Kidney glomerular epithelial cell (primary cell): ENCODE results near the gene PATE1.
"Not testable (repeated sequence)": the region's sequence is repeated elsewhere in the genome, so short reads cannot be mapped to it uniquely, and the experiment has no call there.

Experiments
- DNase-seq: peaks from one replicate; lab custom pipeline; 2025; lab: John Stamatoyannopoulos, UW

The PATE1 gene, protein sequence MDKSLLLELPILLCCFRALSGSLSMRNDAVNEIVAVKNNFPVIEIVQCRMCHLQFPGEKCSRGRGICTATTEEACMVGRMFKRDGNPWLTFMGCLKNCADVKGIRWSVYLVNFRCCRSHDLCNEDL

DNA sequence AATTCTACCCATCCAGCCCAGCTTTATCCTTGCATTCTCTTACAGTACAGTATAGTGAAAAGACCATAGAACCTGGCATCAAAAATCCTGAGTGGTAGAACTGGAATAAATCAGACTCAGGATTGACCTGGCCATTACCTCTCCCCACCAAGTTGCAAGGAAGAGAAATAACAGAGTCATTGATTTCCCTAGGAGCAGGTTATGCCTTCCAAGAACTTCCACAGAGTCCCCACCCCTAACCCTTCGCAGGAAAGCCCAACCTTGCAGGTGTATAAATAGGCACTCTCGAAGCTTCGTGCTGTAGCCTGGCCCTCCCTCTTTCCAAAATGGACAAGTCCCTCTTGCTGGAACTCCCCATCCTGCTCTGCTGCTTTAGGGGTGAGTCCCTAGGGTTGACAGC is at the start of gene PATE1:
PATE1 (plus strand) TSS at position 301 of the 400 bp plus-strand sequence; CDS start at position 327, 26 bp downstream.
- no peak for DNase-seq

DNA sequence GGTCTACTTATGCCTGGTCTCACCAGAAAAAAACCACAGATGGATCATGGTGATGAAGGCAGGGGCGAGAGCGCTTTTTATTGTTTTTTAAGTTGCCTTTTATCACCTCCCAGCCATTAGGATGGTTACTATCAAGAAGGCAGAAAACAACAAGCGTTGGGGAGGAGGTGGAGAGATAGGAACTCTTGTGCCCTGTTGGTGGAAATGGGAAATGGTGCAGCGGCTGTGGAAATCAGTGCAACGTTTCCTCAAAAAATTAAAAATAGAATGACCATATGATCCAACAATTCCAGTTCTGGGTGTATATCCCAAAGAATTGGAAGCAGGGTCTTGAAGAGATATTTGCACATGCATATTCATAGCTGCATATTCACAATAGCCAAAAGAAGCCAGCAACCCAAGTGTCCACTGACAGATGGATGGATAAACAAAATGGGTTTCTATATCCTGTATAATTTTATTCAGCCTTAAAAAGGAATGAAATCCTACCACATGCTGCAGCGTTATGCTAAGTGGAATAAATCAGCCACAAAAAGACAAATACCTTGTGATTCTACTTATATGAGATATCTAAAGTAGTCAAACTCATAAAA is 45.0 kb upstream of the PATE1 start:
- no peak for DNase-seq

DNA sequence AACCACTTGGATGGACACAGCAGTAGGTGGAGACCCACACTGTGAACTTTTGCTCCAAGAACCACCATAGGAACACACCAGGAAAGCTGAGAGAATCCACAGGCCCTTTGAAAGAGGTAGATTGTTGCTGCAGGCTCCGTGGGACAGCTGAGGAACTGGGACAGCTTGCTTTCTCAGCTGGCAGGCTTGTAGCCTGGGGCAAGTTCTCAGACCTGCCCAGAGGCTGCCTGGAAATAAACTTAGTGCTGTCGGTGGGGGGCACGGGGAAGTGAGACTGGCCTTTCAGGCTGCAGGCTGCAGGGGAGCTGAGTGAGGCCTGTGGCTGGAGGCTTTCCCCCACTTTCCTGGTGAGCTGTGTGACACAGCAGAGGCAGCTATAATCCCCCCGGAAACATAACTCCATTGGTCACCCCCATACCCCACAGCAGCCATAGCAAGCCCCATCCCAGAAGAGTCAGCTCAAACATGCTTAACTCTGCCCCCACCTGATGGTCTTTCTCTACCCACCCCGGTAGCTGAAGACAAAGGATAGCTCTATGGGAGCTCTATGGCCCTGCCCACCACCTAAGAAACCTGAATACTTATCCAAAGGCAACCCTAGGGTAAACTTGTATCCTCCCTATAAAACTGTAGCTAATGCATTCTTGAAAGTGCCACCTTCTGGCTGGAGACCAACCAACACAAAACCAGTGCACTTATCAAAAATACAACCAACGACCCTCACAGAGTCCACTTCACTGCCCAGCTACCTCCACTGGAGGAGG is 44.0 kb upstream of the PATE1 start:
- no peak for DNase-seq

DNA sequence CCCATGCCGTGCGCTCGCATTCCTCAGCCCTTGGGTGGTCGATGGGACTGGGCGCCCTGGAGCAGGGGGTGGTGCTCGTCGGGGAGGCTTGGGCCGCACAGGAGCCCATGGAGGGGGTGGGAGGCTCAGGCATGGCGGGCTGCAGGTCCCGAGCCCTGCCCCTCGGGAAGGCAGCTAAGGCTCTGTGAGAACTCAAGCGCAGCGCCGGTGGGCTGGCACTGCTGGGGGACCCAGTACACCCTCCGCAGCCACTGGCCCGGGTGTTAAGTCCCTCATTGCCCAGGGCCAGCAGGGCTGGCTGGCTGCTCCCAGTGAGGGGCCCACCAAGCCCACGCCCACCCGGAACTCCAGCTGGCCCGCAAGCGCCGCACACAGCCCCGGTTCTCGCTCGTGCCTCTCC is 41.4 kb upstream of the PATE1 start:
- DNase-seq, result not testable (repeated sequence)

DNA sequence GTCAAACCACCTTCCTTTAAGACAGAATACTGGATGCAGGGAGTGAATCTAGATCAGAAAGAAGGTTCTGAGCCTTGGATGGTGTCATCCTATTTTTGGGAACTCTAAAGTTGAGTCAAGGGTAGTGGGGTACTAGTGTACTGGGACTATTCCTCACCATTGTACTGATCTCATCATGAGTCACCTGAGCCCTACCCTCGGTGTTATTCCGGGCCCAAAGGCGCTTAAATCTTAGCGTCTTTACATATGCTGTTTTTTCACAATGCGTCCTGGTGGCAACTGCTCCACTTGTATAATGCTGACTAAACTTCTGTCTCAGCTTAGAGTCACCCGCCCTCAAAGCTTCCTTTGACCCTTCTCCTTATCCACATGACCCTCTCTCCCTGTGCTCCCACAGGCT is 25.3 kb upstream of the PATE1 start:
- no peak for DNase-seq

DNA sequence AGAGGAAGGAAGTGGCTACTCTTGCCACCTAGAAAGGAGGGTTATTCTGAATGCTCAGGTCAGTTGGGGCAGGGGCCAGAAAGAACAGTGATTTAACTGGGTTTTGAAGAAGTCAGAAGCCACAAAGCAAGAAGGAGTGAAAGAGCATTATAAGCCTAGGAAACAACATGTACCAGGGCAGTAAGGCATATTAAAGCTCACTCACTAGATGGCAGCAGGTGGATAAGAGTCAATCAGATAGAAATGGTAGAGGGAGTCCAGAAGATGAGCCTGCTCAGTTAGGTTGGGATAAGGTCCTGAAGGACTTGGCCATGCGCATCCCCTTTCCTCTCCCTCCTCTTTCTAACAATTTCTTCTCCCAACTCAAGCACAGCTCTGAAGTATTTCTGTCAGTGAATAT is 22.0 kb upstream of the PATE1 start:
- peak; percentile 27 for DNase-seq

DNA sequence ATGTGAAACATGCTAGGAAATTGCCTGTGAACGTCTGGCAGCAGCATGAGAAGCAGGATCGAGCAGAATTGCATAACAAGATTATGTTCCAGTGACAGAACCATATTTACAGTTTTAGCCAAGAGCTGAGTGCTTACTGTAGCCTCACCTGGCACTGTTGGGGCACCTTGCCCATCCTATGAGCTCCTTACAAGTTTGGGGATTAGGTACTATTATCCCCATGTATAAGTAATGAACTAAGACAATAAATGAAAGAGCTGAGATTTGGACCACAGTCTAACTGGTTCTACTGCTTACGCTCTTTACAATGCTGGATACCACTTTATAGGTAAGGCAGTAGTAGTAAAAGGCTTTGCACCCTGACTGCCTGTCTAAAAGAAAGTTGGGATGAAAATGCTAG is 17.1 kb upstream of the PATE1 start:
- DNase-seq, result no peak

DNA sequence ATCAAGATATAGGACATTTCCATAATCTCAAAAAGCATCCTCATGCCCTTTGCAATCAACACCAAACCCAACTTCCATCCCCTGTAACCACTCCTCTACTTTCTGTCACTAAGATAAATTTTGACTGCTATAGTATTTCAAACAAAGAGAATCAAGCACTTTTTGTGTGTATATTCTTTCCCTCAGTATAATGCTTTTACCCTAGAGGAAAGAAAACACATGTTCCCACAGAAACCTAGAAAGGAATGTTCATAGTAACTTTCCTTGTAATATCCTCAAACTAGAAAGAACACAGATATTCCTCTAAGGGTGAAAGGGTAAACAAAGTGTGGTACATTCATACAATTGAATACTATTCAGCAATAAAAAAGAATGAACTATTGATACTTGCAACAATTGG is 5.5 kb upstream of the PATE1 start:
- no peak for DNase-seq

DNA sequence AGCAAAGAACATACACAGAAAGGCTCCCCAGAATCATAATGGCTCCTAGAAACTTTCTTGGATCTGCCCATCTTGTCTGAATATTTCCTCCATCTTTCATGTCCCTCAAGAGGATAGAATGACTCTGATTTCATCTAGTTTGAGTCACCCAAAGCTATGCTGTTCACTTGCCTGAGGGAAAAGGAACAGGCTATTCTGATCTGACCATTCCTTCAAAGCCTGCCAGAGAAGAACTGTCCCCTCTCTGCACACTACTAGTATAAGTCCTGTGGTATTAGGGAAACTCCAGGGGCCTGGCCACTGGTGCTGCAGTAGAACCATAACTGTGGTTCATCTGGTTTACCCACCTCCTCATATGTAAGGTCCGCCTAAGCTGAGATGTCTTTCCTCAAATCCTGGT is 2.4 kb upstream of the PATE1 start:
- no peak for DNase-seq

DNA sequence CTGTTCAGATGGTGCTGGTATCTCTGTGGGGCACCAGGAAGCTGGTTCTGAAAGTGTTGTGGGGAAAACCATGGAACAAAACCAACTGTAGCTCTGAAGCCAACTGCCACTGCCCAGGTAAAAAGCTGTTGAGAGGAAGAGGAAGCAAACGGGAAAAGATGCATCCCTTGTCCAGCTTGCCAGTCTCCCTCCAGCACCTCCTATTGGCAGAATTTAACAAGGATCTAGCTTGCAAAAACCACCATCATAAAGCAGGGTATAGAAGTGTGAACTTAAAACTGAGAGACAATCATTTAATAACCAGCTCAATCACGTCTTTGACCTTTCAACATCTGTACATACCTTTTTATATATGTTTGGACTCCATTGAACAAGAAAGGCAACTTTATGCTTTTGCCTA is 4.5 kb downstream of the PATE1 start:
- no peak for DNase-seq

DNA sequence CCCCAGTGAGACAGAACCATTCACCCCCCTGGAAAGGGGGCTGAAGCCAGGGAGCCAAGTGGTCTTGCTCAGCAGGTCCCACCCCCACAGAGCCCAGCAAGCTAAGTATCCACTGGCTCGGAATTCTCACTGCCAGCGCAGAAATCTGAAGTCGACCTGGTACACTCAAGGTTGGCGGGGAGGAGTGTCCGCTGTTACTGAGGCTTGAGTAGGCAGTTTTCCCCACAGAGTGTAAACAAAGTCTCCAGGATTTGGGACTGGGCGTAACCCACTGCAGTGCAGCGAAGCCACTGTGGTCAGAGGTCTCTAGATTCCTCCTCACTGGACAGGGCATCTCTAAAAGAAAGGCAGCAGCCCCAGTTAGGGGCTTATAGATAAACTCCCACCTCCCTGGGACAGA is 10.0 kb downstream of the PATE1 start:
- no peak for DNase-seq

DNA sequence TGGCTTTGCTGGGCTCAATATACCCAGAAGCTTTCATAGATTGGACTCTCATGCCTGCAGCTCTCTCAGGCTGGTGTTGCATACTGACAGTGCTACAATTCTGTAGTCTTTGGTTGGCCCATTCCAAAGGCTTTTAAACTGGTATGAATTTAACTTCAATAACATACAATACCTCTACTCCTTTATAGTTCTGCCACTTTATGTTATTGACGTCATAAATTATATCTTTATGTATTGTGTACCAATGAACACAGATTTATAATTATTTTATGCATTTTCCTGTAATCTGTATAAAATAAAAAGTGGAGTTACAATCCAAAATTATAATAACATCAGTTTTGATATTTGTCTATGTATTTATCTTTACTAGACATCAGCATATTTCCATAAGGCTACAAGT is 16.4 kb downstream of the PATE1 start:
- DNase-seq, result no peak

DNA sequence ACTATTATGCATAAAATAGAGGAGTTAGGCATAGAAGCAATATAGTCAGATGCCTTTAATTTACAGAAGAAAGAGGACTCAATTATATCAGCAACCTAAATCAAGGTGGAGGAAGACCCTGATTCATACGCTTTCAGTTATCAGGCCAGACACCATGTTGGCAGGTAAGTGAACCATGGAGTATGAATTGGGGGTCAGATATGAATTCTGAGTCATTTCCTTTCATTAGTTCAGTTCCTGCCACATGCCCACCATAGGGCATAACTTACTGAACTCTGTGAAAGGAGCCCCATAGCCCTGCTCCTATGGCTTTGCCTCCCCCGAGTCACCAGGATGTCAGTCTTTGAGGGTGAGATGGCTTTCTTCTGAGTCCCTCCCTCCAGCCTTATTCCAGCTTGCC is 17.4 kb downstream of the PATE1 start:
- no peak for DNase-seq

DNA sequence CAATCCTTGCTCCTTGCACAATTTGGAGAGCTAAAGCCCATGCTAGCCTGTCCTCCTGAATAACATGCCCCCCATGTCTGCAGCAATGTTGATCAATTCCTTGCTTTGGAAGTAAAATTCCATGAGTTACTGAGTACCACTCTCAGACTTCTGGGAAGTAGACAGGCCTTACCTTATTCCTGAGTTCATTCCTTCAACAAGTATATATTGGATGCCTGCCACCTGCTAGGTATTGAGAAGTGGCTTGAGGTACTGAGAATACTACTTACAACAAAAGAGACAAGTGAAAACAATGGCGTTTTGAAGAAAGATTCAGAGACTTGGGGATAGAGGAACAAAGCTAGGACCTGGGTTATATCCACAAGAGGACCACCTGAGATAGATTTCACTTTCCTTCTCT is 20.2 kb downstream of the PATE1 start:
- DNase-seq, result no peak

DNA sequence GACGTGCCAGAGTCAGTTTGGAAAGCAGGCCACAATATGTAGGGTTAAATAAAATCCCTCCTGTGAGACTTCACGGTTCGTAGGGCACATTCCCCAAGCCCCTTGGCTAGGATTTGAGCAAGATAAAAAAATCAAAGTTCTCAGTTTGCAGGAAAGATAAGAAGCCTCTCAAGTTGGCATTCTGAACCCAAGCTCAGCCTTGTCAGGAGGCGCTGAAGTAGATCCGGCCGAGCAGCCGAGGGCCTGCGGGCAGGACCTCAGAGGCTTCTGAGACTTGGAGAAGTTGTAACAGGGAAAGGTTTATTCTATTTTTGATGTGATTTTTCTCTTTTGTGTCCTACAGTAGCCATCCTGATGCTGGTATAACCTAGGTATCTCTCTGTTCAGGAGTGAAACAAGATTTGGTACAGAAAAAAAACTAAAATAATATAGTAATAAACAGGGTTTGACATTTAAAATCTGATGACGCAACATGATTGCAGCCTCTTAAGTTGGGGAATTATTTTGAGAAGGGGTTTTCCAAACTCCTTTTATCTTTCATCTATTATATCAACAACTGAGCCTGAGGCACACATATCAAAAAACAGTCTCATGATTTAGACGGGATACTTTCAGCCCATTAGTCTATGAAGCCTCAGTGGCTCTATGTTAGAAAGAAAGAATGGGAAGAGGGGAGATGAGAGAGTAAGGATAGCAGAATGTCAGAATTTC is 22.4 kb downstream of the PATE1 start:
- DNase-seq, result no peak

DNA sequence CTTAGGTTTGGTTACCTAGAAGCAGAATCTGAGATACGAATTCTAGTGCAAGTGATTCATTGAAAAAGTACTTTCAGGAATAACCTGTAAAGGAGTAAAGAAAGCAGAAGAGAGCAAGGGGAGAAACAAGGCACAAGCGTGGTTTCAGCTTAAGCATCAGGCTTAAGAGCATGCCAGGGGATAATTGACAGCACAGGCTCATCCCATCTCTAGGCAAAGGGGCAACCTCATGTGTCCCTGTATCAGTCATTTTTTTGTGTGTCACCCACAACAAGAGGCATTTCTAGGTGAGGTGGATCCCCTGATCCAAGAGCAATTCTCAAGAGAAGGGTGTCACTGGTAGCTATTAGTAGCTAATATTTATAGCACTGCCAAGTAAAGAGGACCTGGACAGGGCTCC is 24.5 kb downstream of the PATE1 start:
- DNase-seq, result no peak

DNA sequence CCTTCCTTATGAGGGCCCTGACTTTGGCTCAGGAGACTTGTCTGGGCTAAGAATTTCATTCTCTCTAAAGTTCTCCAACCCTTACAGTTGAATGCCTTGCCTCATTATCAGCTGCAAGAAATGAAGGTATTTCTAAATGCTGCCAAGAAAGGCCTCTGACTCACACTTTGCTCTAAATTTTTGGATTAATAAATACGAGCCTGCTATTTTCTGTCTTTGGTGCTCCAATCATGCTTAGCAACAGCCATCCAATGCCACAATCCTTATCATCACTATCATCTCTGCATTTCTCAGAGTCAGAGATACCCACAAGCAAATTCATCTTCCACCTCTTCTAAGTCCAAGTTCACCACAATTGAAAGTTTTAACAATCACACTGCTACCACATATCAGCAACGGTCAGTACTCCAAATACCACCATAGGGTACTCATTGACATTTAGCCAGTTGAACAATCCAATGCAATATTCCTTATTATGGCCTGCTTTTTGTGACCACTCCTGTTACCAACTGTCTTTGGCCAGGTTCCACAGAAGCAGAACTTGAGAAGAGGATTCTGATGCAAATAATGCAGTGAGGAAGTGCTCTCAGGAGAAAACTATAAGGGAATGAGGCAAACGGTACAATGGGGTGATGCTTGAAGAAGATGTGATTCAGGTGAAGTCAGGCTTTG is 26.9 kb downstream of the PATE1 start:
- no peak for DNase-seq

DNA sequence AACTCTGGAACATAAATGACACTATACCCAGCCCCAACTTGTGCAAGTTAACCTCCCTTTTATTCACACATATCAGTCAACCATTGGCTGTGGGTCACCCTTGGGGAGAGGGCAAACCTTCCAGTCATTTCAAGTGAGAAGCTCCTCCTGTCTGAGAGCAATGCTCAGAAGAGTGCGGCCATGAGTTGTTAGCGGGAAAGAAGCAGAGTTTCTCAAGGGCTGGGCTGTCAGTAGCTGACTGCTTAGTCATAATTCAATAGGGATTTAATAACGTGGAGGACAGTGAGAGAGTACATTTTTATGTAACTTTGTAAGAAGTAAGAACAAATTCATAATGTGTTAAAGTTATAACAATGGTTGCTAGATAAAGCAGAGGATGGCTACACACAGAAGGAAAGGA is 27.4 kb downstream of the PATE1 start:
- no peak for DNase-seq

DNA sequence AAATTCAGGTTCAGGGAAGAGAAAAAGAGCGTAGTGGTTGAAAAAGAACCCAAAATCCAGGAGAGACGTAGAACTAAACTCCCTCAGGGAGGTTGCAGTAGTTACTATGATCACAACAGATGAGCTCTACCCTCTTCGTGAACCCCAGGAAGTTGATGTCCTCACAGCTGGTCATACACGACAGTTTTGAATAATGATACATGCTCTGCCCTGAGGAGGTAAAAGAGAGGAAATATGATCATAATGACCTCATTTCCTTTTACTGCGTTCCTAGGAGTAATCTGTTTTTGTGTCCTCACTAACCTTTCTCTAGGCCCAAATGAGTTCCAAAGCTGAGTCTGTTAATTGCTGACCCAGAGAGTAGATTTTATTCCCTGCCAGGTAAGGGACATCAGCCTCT is 31.2 kb downstream of the PATE1 start:
- DNase-seq, result no peak

DNA sequence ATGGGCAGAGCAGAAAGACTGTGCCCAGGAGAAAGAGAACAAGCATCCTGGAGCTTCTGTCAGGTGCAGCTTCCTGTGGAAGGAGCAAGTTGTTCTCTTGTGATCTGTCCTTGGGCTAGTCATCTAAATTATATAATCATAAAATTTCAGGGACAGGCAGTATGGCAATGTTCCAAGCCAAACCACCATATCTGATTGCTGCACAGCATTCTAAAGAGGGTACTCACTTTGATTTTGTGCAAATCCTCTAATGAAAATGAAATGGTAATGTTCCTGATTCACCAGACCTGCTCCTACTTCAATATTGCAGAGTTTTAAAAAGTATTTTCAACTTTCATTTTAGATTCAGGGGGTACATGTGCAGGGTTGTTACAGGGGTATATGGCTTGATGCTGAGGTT is 32.6 kb downstream of the PATE1 start, which contains the start of gene PATE2:
PATE2 (minus strand) TSS at position 101 of the 400 bp plus-strand sequence; CDS start at position 46, 55 bp downstream.
- DNase-seq, result no peak

DNA sequence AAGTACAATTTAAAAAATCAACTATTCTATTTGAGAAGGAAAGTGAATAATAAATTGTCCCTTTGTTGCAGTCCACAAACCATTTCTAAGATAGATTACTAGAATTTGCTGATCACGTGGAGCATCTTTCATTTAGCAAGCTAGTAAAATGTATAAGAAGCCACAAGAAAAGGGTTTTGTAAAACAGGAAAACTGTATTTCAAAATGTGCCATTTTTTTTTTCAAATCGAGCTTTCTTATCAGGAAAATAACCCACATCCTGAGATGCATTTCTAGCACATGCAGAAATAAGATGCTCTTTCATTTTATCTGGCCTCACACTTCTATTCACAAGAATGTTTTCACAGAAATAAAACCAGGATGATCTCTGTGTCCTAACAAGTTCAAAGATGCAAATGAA is 38.6 kb downstream of the PATE1 start:
- no peak for DNase-seq

DNA sequence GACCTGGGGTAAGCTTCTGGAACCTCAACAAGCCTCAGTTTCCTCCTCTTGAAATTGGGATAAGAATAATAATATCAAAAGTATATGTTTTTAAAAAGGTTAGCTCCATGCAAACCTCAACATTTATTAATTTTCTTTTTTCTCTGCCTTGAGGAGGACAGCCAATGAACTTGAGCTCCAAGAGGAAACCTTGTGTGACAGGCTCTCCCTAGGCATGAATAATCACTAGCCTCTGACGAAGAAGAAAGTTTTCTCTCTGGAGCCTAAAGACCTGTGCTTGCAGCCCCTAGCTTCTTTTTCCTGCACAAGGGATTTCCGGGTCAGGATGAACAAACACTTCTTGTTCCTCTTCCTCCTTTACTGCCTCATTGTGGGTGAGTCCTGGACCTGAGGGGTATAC is 41.7 kb downstream of the PATE1 start, which contains the start of gene PATE3:
PATE3 (plus strand) TSS at position 301 of the 400 bp plus-strand sequence; CDS start at position 326, 25 bp downstream.
- no peak for DNase-seq
